ENCODE results near the gene STEAP4. TPM values are rescaled to one million over a fixed set of nuclear protein-coding genes. Genes with fewer than 3 reads are reported as not detected.
A peak's percentile ranks its signal among the peaks of the same experiment; 100 is the strongest.
"Not testable (repeated sequence)": the region's sequence is repeated elsewhere in the genome, so short reads cannot be mapped to it uniquely, and the experiment has no call there.

The STEAP4 gene
- total RNA-seq, 1 donor from 2014 or later, result not detected

GRCh38 chr7:88274856-88275255 is 31.8 kb downstream of the STEAP4 start:
- DNase-seq (ENCODE audit: extremely low read depth, low read depth, low spot score), result not testable (repeated sequence)

- DNase-seq (ENCODE audit: extremely low read depth, low read depth, low spot score), result no peak
Observed at GRCh38 chr7:88269586-88269985, 37.1 kb downstream of the STEAP4 start.

- DNase-seq (ENCODE audit: extremely low read depth, low read depth, low spot score), result no peak
Observed at GRCh38 chr7:88268858-88269257, 37.8 kb downstream of the STEAP4 start.

GRCh38 chr7:88268051-88268450 is 38.6 kb downstream of the STEAP4 start:
- DNase-seq (ENCODE audit: extremely low read depth, low read depth, low spot score), result no peak

GRCh38 chr7:88267421-88267820 is 39.3 kb downstream of the STEAP4 start:
- DNase-seq (ENCODE audit: extremely low read depth, low read depth, low spot score), result no peak

GRCh38 chr7:88264987-88265386 is 41.7 kb downstream of the STEAP4 start:
- DNase-seq (ENCODE audit: extremely low read depth, low read depth, low spot score), result not testable (repeated sequence)

GRCh38 chr7:88262562-88262961 is 44.1 kb downstream of the STEAP4 start:
- DNase-seq (ENCODE audit: extremely low read depth, low read depth, low spot score), result no peak

GRCh38 chr7:88260719-88261118 is 46.0 kb downstream of the STEAP4 start:
- no peak for DNase-seq (ENCODE audit: extremely low read depth, low read depth, low spot score)

- DNase-seq (ENCODE audit: extremely low read depth, low read depth, low spot score), result no peak
Observed at GRCh38 chr7:88259656-88260380, 46.9 kb downstream of the STEAP4 start.

GRCh38 chr7:88258296-88258695 is 48.4 kb downstream of the STEAP4 start:
- DNase-seq (ENCODE audit: extremely low read depth, low read depth, low spot score), result not testable (repeated sequence)

- DNase-seq (ENCODE audit: extremely low read depth, low read depth, low spot score), result no peak
Observed at GRCh38 chr7:88256906-88257305, 49.8 kb downstream of the STEAP4 start.

- no peak for DNase-seq (ENCODE audit: extremely low read depth, low read depth, low spot score)
Observed at GRCh38 chr7:88254721-88255424, 51.8 kb downstream of the STEAP4 start.

- DNase-seq (ENCODE audit: extremely low read depth, low read depth, low spot score), result no peak
Observed at GRCh38 chr7:88253640-88254039, 53.1 kb downstream of the STEAP4 start.

- DNase-seq (ENCODE audit: extremely low read depth, low read depth, low spot score), result no peak
Observed at GRCh38 chr7:88244258-88244657, 62.4 kb downstream of the STEAP4 start.

GRCh38 chr7:88243345-88243909 is 63.3 kb downstream of the STEAP4 start:
- peak; percentile 36 for DNase-seq (ENCODE audit: extremely low read depth, low read depth, low spot score)

GRCh38 chr7:88239852-88240251 is 66.8 kb downstream of the STEAP4 start:
- no peak for DNase-seq (ENCODE audit: extremely low read depth, low read depth, low spot score)

- no peak for DNase-seq (ENCODE audit: extremely low read depth, low read depth, low spot score)
Observed at GRCh38 chr7:88233828-88234227, 72.9 kb downstream of the STEAP4 start.

GRCh38 chr7:88230646-88231045 is 76.0 kb downstream of the STEAP4 start:
- DNase-seq (ENCODE audit: extremely low read depth, low read depth, low spot score), result no peak

GRCh38 chr7:88229302-88229995 is 77.2 kb downstream of the STEAP4 start:
- no peak for DNase-seq (ENCODE audit: extremely low read depth, low read depth, low spot score)

- DNase-seq (ENCODE audit: extremely low read depth, low read depth, low spot score), result no peak
Observed at GRCh38 chr7:88226886-88227516, 79.7 kb downstream of the STEAP4 start.

- DNase-seq (ENCODE audit: extremely low read depth, low read depth, low spot score), result no peak
Observed at GRCh38 chr7:88226201-88226600, 80.5 kb downstream of the STEAP4 start.

All from glomerular endothelial cell (primary cell).